HG03354 (cell line): ENCODE results near the gene CCDC77.
"Not testable (repeated sequence)": the region's sequence is repeated elsewhere in the genome, so short reads cannot be mapped to it uniquely, and the experiment has no call there.

Experiments
- ATAC-seq: cut with Tn5 transposase; IDR thresholded peaks from one replicate; pipeline ENCODE4 v1.9.1; 2021; ENCODE audit warnings: mild to moderate bottlenecking; ENCODE audit not compliant: unreplicated experiment, poor library complexity, severe bottlenecking

The CCDC77 gene

DNA sequence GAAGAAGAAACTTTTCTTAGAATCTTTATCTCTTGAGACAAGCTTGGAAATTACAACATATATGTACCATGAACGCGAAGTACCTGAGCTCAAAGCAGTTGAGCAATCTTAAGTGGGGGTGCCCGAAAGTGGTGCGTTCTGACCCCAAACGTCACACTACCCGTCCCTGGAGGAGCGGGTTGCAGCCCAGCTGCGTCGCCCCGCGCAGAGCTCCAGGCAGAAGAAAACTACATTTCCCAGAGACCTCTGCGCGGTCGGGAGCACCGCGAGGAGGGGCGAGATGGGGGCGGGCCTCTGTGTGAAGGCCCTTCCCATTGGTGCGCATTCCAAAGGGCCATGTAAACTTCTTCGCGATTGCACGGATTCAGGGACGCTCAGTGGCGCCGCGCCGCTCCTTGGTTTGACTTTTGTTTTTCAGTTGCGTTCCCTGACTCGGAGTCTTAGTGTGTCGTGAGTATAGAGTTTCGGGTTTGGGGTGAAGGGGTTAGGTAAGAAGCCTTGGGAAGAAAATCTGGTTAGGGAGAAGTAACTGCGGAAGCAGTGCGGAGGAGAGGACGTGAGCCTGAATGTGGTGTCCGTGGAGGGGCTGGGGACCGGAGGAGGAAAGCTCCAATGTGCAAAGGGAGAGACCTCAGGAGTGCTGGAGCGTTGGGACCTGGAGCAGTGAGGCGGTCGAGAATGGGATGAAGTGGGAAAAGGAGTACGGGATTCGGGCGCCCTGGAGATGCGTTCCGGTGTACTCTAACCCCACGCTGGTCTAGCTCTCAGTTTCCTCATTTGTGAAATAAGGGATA, at the start of gene CCDC77:
TSS of gene CCDC77 (plus strand) at position 410 of the 794 bp plus-strand sequence. CDS start 7,740 bp downstream, outside the sequence.
- ATAC-seq: peak; percentile 97

DNA sequence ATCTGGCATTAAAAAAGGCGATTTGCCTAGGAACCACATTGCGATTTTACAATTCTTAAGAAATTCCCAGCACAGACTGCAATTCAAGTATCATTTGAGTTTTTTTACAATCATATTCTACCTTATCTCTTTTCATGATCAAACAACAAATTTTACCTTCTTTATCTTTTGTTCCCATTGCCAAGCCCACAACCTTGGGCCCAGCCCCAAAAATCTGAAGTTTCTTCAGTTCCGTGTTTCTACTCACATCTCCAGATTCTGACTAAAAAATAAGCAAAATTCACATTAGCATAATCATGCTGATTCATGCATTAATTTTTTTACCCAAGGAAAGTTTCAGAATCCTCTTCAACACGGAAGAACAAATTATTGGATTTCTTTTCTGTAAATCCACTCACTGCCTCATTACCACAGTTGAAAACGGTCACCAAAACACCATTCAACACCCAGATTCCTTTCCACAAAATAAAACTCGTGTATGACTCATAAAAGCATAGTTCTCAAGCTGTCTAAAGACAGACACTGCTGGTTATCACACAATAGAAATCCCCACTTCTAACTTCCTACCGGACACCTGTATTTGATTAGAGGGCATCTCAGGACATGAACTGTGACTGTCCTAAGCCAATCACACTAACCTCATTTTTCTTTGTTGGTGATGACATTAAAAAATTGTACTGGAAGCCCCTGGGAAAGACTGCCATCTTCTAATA, 45.0 kb upstream of the CCDC77 start:
- ATAC-seq: no peak

DNA sequence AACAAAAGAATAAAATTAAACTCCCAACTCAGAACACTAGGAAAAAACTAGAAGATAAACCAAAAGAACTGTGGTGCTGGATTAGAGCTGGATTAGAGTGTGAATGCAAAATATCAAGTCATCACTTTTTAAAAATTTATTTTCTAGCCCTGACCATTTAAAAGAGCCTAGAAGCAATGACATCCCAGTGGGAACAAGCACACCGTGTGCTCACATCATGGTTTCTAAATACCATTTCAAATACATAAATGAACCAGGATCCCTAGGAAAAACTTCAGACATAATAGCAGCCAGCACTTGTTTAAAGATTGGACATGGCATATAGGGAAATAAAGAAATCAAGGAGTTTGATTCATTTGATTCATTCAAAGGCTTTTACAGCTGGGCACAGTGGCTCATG, 42.4 kb upstream of the CCDC77 start:
- ATAC-seq: no peak

DNA sequence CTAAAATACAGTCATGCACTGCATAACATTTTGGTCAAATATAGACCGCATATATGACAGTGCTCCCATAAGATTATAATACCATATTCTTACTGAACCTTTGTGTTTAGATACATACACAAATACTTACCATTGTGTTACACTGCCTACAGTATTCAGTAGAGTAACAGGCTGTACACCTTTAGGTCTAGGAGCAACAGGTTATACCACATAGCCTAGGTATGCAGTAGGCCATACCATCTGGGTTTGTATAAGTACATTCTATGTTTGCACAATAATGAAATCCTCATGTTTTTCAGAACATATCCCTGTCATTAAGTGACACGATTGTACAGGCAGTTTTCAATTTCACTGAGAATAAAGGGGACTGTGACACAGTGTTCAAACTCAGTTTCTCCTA, 34.6 kb upstream of the CCDC77 start:
- ATAC-seq: no peak

DNA sequence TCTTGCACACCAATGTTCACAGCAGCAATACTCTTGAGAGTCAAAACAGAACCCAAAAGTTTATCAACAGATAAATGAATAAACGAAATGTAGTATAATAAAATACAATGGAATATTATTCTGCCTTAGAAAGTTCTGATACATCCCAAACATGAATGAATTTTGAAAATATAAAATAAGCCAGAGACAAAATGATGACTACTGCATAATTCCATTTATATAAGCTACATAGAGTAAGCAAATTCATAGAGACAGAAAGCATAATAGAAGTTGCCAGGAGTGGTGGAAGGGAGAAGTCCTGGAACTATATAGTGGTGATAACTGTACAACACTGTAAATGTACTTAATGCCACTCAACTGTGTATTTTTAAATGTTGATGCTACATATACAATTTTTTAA, 33.5 kb upstream of the CCDC77 start:
- no peak for ATAC-seq

DNA sequence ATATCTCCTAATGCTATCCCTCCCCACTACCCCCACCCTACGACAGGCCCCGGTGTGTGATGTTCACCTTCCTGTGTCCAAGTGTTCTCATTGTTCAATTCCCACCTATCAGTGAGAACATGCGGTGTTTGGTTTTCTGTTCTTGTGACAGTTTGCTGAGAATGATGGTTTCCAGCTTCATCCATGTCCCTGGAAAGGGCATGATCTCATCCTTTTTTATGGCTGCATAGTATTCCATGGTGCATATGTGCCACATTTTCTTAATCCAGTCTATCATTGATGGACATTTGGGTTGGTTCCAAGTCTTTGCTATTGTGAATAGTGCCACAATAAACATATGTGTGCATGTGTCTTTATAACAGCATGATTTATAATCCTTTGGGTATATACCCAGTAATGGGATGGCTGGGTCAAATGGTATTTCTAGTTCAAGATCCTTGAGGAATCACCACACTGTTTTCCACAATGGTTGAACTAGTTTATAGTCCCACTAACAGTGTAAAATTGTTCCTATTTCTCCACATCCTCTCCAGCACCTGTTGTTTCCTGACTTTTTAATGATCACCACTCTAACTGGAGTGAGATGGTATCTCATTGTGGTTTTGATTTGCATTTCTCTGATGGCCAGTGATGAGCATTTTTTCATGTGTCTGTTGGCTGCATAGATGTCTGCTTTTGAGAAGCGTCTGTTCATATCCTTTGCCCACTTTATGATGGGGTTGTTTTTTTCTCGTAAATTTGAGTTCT, 30.5 kb upstream of the CCDC77 start:
- not testable (repeated sequence) for ATAC-seq

DNA sequence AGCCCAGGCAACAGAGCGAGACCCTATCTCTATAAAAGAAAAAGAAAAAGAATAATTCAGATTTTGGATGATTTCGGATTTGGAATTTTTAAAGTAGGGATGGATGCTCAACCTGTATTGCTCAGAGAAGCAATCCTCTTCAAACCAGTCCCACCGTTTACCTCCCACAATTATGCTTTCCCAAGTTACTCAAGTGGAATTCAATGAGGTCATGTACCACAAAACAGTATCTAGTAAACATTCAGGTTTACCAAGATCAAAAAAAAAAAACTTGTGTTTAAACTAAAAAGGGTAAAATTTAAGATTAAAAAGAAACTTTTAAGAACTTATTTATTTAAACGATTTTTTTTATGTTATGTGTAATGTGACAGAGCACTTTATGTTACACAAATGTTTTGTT, 14.8 kb upstream of the CCDC77 start:
- no peak for ATAC-seq

DNA sequence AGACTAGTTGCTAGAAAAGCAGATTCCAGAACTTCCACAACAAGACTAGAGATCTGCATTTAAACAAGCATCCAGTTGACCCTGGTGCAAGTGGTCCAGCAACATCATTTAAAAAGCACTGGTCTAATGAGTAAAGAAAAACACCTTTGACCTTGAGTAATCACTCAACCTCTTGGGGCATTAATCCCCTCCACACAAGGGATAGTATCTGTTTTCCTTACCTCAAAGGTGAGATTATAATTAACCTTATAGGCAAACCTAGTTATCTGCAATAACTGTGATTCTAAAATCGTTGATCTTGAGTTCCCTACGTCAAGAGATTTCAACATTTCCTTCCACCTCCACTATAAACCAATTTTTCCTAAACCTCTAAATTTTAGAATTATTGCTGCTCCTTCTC, 13.4 kb upstream of the CCDC77 start:
- ATAC-seq: no peak

DNA sequence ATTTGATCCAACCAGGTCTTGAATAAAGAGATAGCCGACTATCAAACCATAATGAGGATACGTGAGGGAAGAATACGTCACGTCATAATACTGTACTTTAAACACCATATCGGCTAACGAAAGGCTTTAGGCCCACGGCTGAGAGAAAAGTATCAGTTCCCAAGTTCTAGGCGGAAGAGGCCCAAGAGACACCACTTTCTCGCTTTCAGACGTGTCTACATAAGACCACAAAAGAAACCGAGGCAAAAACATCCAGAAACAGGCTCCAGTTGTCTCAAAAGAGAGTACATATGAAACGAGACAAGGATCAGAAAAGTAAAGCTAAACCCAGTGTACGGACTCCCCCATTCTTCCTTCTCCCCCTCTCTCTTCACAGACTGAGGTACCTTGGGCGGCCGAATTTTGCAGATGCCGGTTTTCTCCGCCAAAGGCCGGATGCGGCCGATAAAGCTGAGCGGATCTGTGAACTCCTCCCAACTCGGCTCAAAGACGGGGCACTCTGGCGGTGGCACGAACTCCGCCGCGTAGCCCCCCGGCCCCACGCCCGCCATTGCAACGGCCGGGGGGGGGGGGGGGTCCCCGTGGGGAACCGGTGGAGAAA, 12.8 kb upstream of the CCDC77 start:
- ATAC-seq: peak; percentile 32

DNA sequence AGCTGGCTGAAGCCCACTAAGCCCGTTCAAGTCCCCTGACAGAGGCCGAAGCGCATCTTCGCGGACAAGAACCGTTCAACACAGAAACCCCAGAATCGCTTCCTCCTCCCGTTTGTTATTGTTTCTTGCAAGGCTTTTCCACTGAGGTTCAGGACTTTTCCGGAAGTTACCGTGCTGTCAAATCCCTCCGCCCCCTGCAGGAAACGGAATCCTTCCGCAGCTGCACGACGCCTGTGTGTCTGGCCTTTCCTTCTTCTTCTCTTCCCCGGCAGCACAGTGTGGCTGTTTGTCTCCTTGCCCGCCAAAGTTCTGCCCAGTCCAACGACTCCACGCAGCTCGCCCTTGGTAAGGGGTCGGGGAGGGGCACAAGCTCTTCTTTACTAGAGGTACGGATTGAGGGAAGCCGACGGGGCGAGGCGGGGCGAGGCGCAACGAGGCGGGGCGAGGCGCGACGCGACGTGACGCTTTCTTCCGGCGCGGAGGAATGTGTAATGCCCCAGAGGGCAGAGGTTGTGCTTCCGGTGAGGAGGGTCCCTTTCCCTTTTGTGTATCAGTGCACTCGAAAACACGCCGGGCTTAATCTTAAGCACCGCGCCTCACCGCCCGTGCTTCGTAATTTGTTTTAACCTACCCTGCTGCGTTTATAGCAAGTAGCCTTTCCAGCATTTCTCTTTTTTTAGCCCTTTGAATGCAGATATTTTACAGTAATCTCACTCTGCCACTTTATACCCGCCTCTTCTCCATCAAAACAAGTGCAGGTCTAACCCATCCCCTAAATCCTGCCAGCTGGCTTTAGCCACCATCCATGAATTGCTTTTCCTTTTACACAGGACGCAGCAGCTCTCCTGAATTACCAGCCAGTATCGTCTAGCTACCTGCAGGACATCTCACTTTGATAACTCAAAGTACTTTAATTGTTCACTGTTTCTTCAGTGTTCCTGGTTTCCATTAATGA, 12.0 kb upstream of the CCDC77 start, which contains the start of gene KDM5A:
TSS of gene KDM5A (minus strand) at position 179 of the 955 bp plus-strand sequence. CDS start 229 bp downstream, outside the sequence.
- ATAC-seq: peak; percentile 93

DNA sequence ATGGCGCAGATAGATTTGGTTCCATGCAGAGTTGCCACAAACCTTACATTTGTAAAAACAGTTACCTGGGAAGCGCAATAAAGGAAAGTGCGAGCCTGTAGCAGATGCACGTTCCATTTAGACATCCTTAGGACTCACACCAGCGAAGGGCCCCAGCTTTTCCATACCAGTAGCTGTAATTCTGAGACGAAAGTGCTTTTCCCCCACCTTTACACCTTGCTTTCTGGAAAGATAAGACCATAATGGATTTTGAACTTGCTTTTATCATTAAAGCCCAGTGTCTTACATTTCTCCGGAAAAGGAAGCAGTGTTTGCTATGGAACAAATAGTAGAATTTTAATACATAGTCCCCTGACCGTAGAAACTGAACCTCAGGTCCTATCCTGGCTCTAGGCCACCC, 616 bp upstream of the CCDC77 start:
- ATAC-seq: no peak

DNA sequence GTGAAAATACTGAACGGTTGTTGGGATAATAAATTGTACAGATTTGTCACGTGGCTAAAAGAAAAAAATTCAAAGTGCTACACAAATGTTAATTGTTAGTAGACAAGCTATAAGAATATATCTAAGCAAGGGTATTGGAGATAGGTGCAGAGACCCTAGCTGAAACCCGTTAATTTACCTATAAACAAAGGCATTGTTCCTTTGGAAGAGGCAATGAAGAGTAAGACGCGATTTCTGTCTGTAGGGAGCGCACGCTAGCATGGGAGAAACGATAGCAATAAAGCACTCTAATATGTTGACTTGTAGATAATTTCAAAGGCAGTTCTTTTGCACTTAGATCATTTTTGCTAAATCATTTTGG, 565 bp downstream of the CCDC77 start:
- no peak for ATAC-seq

DNA sequence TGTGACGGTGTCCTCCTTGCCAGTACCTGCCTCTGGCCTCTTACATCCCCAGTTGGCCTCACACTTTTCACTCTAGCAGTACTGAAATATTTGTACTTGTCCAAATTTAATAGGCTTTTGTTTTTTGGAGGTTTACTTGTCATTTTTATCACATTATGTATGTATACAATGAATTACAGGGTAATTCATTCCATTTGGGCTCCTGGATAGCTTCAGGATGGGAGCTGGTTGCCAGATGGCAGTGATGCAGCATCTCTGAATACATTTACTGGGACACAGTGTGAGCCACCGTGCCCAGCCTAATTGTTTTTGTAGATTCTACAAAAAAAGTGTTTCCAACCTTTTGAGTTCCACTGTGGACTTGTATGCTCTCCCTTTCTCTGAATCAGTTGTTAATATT, 13.4 kb downstream of the CCDC77 start:
- no peak for ATAC-seq

DNA sequence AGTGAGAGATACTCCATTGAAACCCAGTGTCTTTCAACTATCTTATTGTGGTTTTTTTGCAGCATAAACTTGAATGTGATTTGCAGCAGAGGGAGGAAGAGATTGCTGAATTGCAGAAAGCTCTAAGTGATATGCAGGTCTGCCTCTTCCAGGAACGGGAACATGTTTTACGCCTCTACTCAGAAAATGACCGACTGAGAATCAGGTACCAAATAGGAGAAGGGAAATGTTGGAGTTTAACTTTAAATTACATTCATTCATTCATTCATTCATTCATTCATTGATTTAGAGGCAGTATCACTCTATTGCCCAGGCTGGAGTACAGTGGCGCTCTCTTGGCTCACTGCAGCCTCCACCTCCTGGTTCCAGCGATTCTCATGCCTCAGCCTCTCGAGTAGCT, 17.0 kb downstream of the CCDC77 start:
- no peak for ATAC-seq

DNA sequence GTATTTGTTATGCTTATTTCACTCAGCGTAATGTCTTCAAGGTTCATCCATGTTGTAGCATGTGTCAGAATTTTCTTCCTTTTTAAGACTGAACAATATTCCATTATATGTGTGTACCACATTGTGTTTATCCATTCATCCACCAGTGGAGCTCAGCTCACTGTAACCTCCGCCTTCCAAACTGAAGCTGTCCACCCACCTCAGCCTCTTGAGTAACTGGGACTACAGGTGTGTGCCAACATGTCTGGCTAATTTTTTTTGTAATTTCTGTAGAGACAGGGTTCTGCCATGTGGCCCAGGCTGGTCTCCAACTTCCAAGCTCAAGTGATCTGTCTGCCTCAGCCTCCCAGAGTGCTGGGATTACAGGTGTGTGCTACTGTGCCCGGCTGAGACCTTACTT, 21.1 kb downstream of the CCDC77 start:
- no peak for ATAC-seq

DNA sequence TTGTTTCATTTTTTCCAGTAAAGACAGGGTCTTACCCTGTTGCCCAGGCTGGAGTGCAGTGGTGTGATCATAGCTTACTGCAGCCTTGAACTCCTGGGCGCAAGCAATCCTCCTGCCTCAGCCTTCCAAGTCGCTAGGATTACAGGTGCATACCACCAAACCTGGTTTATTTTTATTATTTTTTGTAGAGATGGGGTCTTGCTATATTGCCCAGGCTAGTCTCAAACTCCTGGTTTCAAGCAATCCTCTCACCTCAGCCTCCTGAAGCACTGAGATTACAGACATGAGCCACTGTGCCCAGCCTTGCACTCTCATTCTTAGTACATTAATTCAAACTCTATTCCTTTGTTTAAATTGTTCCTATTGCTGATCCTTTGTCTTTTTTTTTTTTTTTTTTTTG, 34.3 kb downstream of the CCDC77 start:
- ATAC-seq: not testable (repeated sequence)

DNA sequence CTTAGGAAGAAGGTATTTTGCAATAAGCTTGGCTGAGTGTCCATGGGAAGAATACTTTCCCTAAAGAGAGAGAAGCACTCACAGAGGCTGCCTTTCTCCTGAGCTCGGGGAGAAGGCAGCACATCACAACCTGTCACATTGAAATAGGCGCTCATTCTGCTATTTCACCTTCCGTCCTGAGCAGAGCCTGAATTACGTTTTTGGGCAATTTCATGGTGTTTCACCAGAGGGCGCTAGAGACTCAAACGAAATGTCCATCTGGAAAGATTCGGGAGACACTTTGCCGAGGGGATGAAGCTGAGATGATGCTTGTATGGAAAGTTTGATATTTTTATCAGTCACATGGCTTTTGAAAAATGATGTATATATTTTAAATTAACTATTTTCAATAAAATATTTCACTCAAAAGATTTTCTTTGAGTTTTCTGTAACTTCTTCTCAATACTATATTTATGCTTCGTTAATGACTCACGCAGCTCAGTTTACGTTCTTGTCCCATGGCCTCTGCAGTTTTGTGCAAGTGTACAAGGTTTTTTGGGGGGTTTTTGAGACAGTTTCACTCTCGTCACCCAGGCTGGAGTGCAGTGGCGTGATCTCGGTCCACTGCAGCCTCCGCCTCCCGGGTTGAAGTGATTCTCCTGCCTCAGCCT, 40.9 kb downstream of the CCDC77 start:
- ATAC-seq: no peak

DNA sequence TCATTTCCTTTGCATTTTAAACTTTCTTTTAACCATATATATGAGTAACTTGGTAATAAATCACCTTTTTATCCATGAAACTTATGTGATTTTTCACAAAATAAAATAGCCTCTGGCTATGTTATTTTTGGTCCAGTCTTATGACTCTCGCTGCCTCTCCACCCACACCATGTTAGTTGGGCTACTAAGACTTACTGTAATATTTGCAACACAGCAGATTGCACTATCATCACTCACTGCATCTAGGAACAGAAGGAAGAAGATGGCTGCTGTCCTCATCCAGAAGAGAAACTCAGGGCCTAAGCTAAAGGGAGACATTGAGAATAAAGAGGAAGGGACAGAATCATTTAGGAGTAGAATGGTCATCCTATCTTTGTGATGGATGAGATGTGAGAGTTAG, 45.7 kb downstream of the CCDC77 start:
- no peak for ATAC-seq

DNA sequence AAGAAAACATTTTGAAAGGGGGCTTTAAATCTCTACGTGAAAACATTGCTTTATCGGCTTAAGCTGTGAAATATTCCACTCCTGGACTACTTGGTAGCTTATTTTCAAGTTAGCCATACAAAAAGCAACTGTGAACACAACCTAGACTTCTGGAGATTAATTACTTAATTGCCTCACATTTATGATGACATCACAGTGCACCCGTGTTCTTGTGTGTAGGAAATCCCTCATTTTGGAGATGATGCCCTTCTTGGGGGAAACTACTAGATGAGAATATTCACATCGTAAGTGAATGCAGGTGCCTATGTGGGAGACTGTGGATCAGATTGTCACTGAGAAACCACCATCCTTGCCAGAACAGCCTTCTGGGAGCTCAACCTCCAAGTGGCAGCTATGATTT, 47.8 kb downstream of the CCDC77 start:
- no peak for ATAC-seq
